ENCODE measurements around the gene C20orf144.
"Not testable (repeated sequence)": the region's sequence is repeated elsewhere in the genome, so short reads cannot be mapped to it uniquely, and the experiment has no call there.

The C20orf144 gene

DNA sequence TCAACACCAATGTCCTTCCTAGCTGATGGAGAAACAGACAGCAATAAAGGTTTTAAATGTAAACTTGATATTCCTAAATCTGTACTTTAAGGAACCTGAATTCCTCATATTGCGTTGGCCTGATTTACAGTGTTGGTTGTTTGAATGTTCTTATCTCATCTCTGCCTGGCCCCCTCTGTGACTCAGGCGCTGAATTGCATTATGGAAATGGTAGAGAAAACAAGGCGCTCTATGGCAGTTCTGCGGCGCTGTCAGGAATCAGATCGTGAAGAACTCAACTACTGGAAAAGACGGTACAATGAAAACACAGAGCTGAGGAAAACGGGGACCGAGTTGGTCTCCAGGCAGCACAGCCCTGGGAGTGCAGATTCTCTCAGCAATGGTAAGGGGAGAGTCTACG, 32.6 kb upstream of the C20orf144 start:
- H3K4me3 ChIP-seq (ENCODE audit: low read depth, low read length) = no peak overlapping the region
- no peak for TF ChIP-seq CTCF (IDR thresholded peaks at IDR 0.05; ENCODE audit: control insufficient read depth, extremely low read depth, insufficient read depth)
- DNase-seq (ENCODE audit: low read depth) = no peak

DNA sequence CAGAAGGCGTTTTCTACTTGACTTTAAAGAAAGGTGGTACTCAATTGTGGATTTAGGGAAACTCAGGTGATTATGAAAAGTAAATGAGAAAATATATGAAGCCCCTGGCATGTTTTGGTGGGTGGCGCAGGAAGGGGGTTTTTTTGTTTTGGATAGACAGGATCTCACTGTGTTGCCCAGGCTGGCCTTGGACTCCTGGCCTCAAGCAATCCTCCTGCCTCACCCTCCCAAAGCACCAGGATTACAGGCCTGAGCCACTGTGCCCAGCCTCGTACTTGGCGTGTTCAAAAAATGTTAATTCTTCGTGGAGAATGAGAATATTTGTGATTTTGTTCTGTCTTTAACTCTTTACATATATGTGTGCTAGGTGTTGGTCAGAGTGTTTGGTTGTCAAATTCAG, 32.1 kb upstream of the C20orf144 start:
- no peak for TF ChIP-seq CTCF (IDR thresholded peaks at IDR 0.05; ENCODE audit: control insufficient read depth, extremely low read depth, insufficient read depth)
- DNase-seq (ENCODE audit: low read depth) = no peak
- no peak overlapping the region for H3K4me3 ChIP-seq (ENCODE audit: low read depth, low read length)

DNA sequence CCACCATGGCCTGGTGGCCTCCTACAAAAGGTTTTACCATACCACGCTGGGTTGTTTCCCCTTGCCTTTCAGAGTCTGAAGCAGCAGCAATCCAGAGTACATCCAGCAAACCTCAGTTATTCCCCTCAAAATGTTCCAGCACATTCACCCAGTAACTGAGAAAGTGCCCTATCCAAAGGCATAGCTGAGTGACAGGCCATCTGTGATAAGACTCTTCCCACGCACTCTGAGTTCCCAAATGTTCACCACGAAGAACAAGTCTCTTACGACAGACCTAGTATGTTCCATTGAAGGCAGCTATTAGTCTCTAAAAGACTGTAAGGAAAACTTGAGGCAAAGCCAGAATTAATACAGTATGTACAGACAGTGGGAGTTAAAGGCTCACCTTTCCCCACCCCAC, 31.6 kb upstream of the C20orf144 start:
- no peak for DNase-seq (ENCODE audit: low read depth)
- TF ChIP-seq CTCF (IDR thresholded peaks at IDR 0.05; ENCODE audit: control insufficient read depth, extremely low read depth, insufficient read depth) = no peak
- no peak overlapping the region for H3K4me3 ChIP-seq (ENCODE audit: low read depth, low read length)

GRCh38 chr20:33631910-33632309, 30.2 kb upstream of the C20orf144 start:
- H3K4me3 ChIP-seq (ENCODE audit: low read depth, low read length); DNase-seq (ENCODE audit: low read depth): not testable (repeated sequence)

- DNase-seq (ENCODE audit: low read depth) = no peak
- no peak for TF ChIP-seq CTCF (IDR thresholded peaks at IDR 0.05; ENCODE audit: control insufficient read depth, extremely low read depth, insufficient read depth)
- no peak overlapping the region for H3K4me3 ChIP-seq (ENCODE audit: low read depth, low read length)
Measured at GRCh38 chr20:33635341-33635740, 26.8 kb upstream of the C20orf144 start.

DNA sequence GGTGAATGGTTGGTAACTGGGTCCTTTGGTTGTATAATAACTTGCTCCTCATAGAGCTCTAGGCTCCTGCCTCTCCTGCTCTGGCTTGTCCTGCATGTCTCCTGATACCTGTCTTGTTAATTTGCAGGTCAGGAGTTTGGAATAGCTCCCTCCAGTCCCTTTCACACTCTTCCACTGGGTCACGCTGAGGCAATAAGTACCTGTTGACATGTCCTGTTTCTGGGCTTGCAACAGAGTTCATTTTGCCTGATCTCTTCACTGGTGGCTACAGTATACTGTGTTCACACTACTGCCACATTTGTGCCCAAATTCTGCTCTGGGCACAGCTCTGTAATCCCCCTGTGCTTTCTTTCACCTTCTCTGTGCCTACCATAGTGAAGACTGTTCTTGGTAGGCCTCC, 25.4 kb upstream of the C20orf144 start:
- H3K4me3 ChIP-seq (ENCODE audit: low read depth, low read length) = no peak overlapping the region
- TF ChIP-seq CTCF (IDR thresholded peaks at IDR 0.05; ENCODE audit: control insufficient read depth, extremely low read depth, insufficient read depth) = no peak
- DNase-seq (ENCODE audit: low read depth) = no peak

- H3K4me3 ChIP-seq (ENCODE audit: low read depth, low read length) = no peak overlapping the region
- DNase-seq (ENCODE audit: low read depth) = no peak
- TF ChIP-seq CTCF (IDR thresholded peaks at IDR 0.05; ENCODE audit: control insufficient read depth, extremely low read depth, insufficient read depth) = no peak
Measured at GRCh38 chr20:33640287-33640686, 21.8 kb upstream of the C20orf144 start.
